Colonic mucosa (tissue), 4 donors: ENCODE results near the gene TIPARP. TPM values are rescaled to one million over a fixed set of nuclear protein-coding genes. Genes with fewer than 3 reads are reported as not detected.

ENCODE experiments used
- DNase-seq: peaks from one replicate; pipeline ENCODE4 v3.0.0-alpha.2; 2020
- H3K27ac ChIP-seq: fragments of 200-600 bp; one replicate; pipeline ENCODE4 v1.8.0; 2021
- H3K27me3 ChIP-seq: fragments of 200-600 bp; one replicate; pipeline ENCODE4 v1.8.0; 2021
- H3K36me3 ChIP-seq: fragments of 200-600 bp; one replicate; pipeline ENCODE4 v1.8.0; 2021
- H3K4me1 ChIP-seq: fragments of 200-600 bp; one replicate; pipeline ENCODE4 v1.8.0; 2021; ENCODE audit warnings: mild to moderate bottlenecking
- H3K4me3 ChIP-seq: fragments of 200-600 bp; one replicate; pipeline ENCODE4 v1.8.0; 2021
- H3K9ac ChIP-seq, 2 donors: one replicate each; pipeline ENCODE4 v1.7.0; 2013; ENCODE audit warnings: control low read depth in 2 of 2, low read depth in 2 of 2, low read length in 2 of 2
- H3K9me3 ChIP-seq: fragments of 200-600 bp; one replicate; pipeline ENCODE4 v1.8.0; 2021
- CTCF ChIP-seq: fragments of 200-600 bp; IDR thresholded peaks from one replicate; pipeline ENCODE4 v1.8.0; 2022; ENCODE audit warnings: antibody characterized with exemption, mild to moderate bottlenecking
- intact Hi-C: fragments of 100-400 bp; cut with DNase I; formaldehyde crosslinking; loops from one replicate; pipeline ENCODE4 v1.14.1; 2022
- total RNA-seq, 2 donors: library from RNA; stranded (reverse); fragmentation: NEBNext Ultra II Directional in 1 of 2; extraction: Animal tissue kit (Norgen Biotek cat#: 25700) in 1 of 2; gene quantifications; one replicate each; pipeline ENCODE4 v1.2.1, GENCODE V29; 2021
- donor health status: healthy.
- donor health status: DM: no; HTN: no; CAD: no.
- donor health status: DM: no; HTN: no; CAD: no.

The TIPARP gene
- total RNA-seq, 2 donors from 2014 or later = 15.2 to 30.2 TPM

GRCh38 chr3:156630081-156630772, 44.2 kb upstream of the TIPARP start:
- no peak for TF ChIP-seq CTCF
- Histone ChIP-seq H3K27ac (no peak overlapping the region), H3K27me3 (no peaks in the 10 kb centered on the region), H3K4me1 (no peaks in the 10 kb centered on the region), H3K4me3 (no peak overlapping the region), H3K9me3 (no peaks in the 10 kb centered on the region), H3K9ac (no peak overlapping the region), H3K36me3 (no peaks in the 10 kb centered on the region)
- intact Hi-C loops = no loop called here
- no peak for DNase-seq

GRCh38 chr3:156630773-156631093, 43.7 kb upstream of the TIPARP start:
- no peak overlapping the region for H3K27ac ChIP-seq
- DNase-seq = no peak
- no peak for TF ChIP-seq CTCF
- no peaks in the 10 kb centered on the region for H3K36me3 ChIP-seq
- no peak overlapping the region for H3K9ac ChIP-seq
- intact Hi-C loops = no loop called here
- no peaks in the 10 kb centered on the region for H3K9me3 ChIP-seq
- no peak overlapping the region for H3K4me3 ChIP-seq
- no peaks in the 10 kb centered on the region for H3K4me1 ChIP-seq
- H3K27me3 ChIP-seq = no peaks in the 10 kb centered on the region

DNA sequence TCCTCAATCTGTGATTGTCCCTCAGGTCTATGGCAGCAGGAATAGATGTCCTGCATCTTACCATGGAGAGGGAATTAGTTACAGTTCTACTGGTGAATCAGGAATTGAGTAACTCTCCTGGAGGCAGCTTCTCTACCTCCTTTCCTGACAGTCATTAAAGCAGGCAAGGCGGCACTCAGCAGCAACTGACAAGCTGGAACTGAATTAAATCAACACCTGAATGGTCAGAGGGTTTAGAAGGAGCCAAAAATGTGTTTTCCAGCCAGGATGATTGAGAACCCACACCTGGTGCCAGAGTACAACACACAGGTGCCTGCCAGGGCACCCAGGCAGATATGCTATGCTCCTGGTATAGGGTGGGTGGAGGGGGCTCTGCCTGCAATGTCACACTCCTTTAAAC, 43.1 kb upstream of the TIPARP start:
- intact Hi-C loops = no loop called here
- no peaks in the 10 kb centered on the region for H3K27me3 ChIP-seq

GRCh38 chr3:156632601-156633000, 41.8 kb upstream of the TIPARP start:
- no peak overlapping the region for H3K27ac ChIP-seq
- TF ChIP-seq CTCF = no peak

More for the DNA sequence above, 43.1 kb upstream of the TIPARP start:
- Histone ChIP-seq H3K4me1 (no peaks in the 10 kb centered on the region), H3K9me3 (no peaks in the 10 kb centered on the region), H3K27ac (no peak overlapping the region), H3K9ac (no peak overlapping the region), H3K4me3 (no peak overlapping the region), H3K36me3 (no peaks in the 10 kb centered on the region)
- DNase-seq = no peak
- no peak for TF ChIP-seq CTCF

GRCh38 chr3:156633335-156633734, 41.1 kb upstream of the TIPARP start:
- Histone ChIP-seq H3K4me1 (no peaks in the 10 kb centered on the region), H3K9ac (no peak overlapping the region), H3K27me3 (no peaks in the 10 kb centered on the region), H3K27ac (no peak overlapping the region), H3K4me3 (no peak overlapping the region), H3K9me3 (no peaks in the 10 kb centered on the region), H3K36me3 (no peaks in the 10 kb centered on the region)
- DNase-seq = no peak
- intact Hi-C loops = no loop called here
- TF ChIP-seq CTCF = no peak

More at GRCh38 chr3:156632601-156633000, 41.8 kb upstream of the TIPARP start:
- Histone ChIP-seq H3K27me3 (no peaks in the 10 kb centered on the region), H3K4me3 (no peak overlapping the region), H3K36me3 (no peaks in the 10 kb centered on the region), H3K4me1 (no peaks in the 10 kb centered on the region), H3K9ac (no peak overlapping the region), H3K9me3 (no peaks in the 10 kb centered on the region)
- intact Hi-C loops = no loop called here
- DNase-seq = no peak
